ENCODE results near the gene IFT57. TPM values are rescaled to one million over a fixed set of nuclear protein-coding genes. Genes with fewer than 3 reads are reported as not detected.

IFT57 gene
- total RNA-seq, 1 donor from 2014 or later = 41.7 TPM

GRCh38 chr3:108125550-108126071, 96.6 kb downstream of the IFT57 start:
- peak; percentile 81 for DNase-seq (ENCODE audit: low read depth, low spot score)

- no peak for DNase-seq (ENCODE audit: low read depth, low spot score)
Observed at GRCh38 chr3:108125153-108125543, 97.1 kb downstream of the IFT57 start.

GRCh38 chr3:108124337-108125152, 97.7 kb downstream of the IFT57 start:
- no peak for DNase-seq (ENCODE audit: low read depth, low spot score)

- DNase-seq (ENCODE audit: low read depth, low spot score) = no peak
Observed at GRCh38 chr3:108123326-108123725, 98.9 kb downstream of the IFT57 start.

- DNase-seq (ENCODE audit: low read depth, low spot score) = no peak
Observed at GRCh38 chr3:108122276-108122675, 99.9 kb downstream of the IFT57 start.

- no peak for DNase-seq (ENCODE audit: low read depth, low spot score)
Observed at GRCh38 chr3:108119398-108120104, 102.7 kb downstream of the IFT57 start.

- DNase-seq (ENCODE audit: low read depth, low spot score) = no peak
Observed at GRCh38 chr3:108118038-108118768, 104.0 kb downstream of the IFT57 start.

GRCh38 chr3:108117241-108117775, 104.9 kb downstream of the IFT57 start:
- no peak for DNase-seq (ENCODE audit: low read depth, low spot score)

GRCh38 chr3:108114423-108115065, 107.7 kb downstream of the IFT57 start:
- DNase-seq (ENCODE audit: low read depth, low spot score) = no peak

GRCh38 chr3:108113975-108114374, 108.2 kb downstream of the IFT57 start:
- DNase-seq (ENCODE audit: low read depth, low spot score) = no peak

- no peak for DNase-seq (ENCODE audit: low read depth, low spot score)
Observed at GRCh38 chr3:108110934-108111333, 111.3 kb downstream of the IFT57 start.

Other genes starting within 250 kb of the IFT57 start
- 46.2 and 79.4 TPM in 2 replicates for gene CD47, start 131.4 kb downstream of the IFT57 start, total RNA-seq
- gene HHLA2, start 74.1 kb upstream of the IFT57 start, total RNA-seq = not detected in 2 replicates